HG03469 (cell line): ENCODE data around the gene AHNAK.

ENCODE experiments used
- ATAC-seq: cut with Tn5 transposase; IDR thresholded peaks from one replicate; pipeline ENCODE4 v1.9.1; 2021; ENCODE audit warnings: mild to moderate bottlenecking, moderate library complexity, moderate number of reproducible peaks; ENCODE audit not compliant: unreplicated experiment

Gene AHNAK

DNA sequence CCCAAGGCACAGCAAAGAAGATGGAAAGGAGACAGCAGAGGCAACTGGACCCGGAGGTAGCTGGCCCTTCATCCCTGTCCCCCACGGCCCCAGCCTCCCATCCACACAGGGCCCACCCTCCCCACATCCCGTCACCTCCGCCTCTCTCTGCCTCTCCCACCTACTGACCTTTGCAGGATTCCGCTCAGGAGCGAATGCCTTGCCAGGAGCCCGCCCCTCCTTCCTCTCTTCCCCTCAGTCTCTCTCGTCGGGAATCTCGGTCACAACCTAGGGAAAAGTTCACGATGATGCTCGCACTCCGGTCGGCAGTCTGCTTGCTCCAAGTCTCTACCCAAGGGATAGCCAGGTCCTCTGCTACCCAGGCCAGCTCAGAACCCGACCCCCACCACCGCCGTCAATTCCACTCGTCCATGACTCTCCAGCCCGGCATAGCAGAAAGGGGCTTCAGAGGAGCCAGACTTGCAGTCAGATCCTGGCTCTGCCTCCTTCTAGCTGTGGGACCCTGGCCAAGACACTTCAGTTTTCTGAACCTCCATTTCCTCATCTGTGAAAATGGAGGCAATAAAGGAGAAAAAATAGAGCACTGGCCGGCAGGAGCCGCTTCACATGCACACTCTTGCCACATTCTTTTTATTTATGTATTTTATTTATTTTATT, 10.2 kb downstream of the AHNAK start:
- ATAC-seq = no peak

DNA sequence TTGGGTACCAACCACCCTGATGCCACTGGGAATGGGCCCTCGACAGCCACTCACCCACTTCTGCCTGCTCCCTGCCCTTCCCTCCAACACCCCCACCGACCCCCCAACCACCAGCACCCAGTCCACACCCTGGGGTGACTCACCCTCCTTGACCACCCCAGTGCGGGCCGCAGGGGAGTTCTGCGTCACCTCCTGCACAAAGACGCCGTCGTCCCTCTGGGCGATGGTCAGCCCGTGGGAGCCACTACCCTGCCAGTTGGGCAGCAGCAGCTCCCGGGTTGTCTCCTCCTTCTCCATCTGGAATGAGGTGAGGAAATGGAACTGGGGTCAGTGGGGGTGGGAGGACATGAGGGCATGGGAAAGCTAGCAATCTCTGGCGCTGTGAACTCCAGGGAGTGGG, 10.8 kb downstream of the AHNAK start:
- no peak for ATAC-seq

DNA sequence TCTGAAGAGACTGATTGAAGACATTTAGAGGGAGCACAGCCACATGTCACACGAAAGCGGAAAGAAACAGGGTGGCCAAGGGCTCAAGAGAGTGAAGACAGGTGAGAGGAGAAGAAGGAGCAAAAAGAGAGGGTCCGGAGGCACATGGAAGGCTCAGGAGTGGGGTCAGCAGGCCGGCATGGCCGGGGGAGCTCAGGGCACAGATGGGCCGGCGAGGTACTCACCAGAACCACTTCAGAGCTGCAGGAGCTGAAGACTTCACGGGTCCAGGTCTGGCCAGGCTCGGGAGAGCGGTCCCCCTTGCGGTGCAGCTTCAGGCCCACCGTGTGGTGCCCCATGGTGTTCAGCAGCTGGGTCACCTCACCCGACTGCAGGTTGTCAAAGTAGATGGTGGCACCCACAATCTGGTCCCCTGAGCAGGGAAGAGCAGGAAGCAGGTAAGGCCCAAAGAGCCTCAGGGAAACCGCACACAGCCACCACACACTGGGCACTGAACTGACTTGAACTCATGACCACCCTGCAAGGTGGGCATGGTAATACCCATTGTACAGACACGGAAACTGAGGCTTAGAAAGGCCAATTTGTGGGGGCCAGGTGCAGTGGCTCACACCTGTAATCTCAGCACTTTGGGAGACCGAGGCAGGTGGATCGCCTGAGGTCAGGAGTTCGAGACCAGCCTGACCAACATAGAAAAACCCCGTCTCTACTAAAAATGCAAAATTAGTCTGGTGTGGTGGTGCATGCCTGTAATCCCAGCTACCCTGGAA, 11.6 kb downstream of the AHNAK start:
- ATAC-seq = no peak

DNA sequence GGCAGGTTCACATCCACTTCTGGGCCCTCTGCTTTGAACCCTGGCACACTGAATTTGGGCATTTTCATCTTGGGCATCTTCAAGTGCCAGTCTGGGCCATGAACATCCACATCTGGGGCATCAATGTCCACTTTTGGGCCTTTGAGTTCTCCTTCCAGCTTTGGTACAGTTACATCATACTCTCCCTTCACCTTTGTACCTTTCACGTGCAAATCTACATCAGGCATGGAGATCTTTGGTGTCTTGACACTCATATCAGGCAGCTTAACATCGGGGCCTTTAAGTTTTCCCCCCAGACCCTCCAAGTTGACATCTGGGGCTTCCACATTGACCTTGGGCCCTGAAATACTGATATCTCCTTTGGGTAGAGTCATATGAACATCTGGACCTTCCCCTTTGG, 14.5 kb downstream of the AHNAK start:
- ATAC-seq = no peak

DNA sequence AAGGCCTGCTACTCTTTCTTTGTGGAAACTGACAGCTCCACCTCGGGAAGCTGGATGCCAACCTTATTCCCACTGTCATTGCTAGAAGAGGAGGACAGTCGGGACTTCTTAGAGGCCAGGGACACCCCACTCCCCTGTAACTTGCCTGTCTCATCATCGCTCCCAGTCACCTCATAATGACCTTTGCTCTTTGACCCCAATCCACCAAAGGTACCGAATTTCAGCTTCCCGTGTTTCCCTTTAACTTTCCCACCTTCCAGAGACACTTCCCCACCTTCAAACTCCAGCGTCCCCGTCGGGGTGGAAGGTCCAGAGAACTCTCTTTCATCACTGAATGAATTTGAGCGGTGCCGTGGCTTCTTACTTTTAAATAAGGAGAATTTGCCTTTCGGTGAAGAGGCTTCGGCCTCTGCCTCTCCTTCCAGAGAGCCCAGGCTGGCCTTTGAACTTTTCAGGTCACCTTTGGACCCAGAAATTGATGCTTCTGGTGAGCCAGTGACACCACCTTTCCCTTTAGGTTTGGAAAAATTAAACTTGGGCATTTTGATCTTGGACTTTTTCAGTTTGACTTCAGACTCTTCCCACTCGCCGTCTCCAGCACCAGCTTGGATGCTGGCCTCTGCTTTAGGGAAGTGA, 29.8 kb downstream of the AHNAK start:
- no peak for ATAC-seq

DNA sequence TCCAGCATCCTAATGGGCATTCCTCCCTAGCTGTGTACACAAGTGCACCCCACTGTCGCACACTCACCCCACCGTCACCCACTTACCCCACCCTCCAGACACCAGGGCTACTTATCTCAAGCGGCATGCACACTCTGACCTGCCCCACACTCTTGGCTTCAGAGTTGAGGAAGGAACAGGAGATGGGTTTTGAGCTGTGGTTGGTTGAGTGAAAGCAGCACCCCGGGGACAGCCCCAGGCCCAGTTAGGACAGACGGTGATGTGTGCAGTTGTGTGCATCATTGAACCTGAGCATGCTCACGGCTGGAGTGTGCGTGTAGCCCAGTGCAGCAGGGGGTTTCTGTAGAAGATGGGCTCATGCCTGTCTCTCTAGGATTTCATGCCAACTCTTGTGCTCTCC, 32.5 kb downstream of the AHNAK start:
- ATAC-seq = no peak

DNA sequence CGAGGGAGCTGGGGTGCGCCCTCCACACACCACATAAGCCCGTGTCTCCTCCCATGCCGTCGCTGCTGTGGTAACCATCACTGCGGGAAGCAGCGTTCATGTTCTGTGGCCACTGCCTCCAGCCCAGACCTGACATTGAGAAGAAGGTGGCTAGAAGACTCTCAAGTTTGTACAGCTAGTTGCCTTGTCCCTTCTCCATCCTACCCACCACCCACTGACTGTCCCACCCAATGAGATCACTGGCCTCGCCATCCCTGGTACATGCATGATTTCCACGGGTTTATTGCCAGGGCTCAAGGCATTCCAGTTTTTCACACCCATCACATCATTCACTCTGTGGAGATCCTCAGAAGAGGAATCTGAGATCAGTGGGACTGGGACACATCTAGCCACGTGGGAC, 33.0 kb downstream of the AHNAK start:
- ATAC-seq = no peak

DNA sequence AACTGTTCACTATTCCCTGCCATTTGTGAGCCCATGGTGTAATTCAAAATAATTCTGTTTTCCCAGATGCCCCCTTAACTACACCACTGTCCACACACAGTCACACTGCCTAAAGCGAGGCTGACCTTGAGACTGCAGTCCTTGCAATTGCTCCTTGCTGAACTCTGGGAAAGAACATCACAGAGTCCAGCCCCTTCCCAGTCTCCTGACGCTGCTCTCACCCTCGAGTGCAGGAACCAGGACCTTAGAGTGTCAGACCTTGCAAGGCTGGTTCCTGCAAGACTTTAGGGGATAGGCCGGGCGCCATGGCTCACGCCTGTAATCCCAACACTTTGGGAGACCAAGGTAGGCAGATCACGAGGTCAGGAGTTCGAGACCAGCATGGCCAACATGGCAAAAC, 33.6 kb downstream of the AHNAK start:
- no peak for ATAC-seq

DNA sequence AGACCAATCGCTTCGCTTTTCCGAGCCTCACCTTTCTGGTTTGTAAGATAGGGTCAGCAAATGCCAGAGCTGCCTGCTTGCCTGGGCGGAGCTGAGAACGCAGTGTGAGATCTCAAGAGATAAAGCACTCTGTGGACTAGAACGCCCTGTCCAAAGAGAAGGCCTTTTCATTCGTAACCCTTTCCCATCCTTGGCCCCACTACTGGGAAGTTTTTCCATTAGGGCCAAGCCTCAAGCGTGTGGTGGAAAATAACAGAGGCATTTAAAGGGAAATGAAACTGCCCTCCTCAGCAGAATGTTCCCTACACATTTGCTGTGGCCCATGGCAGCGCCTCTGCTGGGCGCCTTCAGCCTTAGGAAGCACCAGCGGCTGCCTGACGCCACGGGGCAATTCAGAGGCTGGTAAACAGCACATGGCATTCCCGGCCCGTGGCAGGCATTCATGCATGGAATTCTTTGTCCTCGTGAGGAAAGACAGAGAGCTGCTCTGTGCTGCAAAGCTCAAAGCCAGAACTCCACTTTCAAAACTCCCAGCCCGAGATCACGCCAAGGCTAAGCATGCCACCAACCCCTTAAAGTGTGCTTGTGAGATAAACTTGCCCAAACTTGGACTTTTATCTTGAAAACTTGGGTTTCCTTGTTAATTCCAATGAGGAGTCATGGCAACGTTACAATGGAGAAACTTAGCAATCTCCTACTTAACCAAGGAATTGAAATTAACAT, 38.1 kb downstream of the AHNAK start:
- no peak for ATAC-seq

DNA sequence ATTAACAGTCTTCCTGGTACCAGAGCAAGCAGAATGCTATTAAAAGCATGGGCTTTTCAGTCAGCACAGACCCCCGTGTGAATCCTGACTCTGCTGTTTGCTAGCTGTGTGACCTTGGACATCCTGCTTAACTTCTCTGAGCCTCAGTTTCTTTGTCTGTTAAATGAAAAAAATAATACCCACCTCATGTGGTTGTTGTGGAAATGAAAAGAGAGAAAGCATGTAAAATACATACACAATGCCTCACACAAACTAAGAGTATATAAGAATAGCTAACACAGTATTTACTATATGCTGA, 39.5 kb downstream of the AHNAK start:
- ATAC-seq = no peak

DNA sequence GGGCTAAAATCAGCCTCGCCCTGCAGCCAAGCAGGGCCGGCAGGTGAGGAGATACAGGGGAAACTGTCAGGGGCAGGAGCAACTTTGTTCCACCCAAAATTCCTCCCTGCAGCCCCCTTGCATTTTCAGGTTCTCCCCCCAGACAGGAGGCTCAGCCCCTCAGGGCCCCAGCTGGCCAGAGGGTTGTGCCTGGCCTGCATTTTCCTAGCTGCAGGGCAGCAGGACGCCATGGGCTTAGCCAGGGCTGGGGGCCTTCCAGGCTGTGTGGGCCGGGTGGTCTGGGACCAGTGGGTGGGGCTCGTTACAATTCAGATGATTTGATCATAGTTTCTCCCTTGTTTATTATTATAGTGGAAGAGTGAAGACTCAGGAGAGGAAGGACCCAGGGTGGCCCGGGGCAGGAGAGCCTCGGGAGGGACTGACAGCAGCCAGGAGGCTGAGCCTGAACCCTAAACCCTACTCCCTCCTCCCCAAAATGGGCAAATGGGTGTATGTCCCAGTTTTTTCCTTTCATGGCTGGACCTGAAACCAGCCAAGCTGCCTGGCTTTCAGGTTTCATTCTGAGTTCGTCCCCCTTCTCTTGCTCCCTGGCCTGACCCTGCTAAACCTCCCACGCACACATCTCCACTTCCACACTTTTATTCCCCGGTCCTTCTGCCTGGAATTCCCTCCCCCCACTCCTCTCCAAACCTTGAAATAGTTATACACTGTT, 40.0 kb downstream of the AHNAK start:
- ATAC-seq = no peak

DNA sequence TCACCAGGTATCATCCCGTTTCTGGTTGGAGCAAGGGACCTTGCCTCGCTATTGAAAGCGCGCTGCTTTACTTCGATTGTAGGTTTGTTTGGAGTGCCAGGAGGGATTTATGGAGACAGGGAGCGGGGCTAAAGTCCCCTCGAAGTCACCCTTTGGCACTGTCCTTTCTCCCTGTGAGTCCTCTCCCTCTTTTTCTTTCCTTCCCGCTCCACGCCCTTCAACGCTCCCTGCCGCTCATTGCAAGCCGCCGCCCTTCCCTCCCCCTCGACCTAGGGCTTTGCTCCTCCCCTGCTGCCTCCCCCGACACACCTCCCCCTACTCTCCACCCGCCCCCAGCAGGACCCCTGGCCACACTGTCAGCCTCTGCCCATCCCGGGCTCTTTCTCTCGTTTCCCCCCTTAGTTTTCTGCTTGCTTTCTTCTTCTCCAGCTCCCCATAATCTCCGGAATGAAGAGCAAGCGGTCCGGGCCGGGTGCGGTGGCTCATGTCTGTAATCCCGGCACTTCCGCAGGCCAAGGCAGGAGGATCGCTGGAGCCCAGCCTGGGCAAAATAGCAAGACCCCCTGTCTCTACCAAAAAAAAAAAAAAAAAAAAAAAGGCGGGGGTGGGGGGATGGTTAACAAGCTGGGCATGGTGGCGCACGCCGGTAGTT, 41.0 kb downstream of the AHNAK start:
- no peak for ATAC-seq

DNA sequence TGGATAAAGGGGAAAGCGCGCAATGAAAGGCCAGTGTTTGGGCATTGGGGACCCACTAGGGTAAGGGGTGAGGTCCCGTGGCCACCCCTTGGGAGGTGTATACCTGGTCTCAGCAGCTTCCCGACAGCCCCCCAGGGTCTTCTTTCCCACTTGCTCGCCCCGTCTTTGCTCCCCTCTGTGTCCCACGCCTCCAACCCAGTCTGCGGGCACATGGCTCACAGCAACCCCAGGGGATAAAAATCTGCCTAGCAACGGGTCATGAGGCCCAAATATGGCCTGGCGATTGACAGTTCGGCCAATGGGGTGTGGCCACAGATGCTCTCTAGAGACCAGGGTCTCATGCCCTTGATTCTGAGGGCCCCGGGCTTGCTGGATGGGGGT, 41.6 kb downstream of the AHNAK start:
- no peak for ATAC-seq

DNA sequence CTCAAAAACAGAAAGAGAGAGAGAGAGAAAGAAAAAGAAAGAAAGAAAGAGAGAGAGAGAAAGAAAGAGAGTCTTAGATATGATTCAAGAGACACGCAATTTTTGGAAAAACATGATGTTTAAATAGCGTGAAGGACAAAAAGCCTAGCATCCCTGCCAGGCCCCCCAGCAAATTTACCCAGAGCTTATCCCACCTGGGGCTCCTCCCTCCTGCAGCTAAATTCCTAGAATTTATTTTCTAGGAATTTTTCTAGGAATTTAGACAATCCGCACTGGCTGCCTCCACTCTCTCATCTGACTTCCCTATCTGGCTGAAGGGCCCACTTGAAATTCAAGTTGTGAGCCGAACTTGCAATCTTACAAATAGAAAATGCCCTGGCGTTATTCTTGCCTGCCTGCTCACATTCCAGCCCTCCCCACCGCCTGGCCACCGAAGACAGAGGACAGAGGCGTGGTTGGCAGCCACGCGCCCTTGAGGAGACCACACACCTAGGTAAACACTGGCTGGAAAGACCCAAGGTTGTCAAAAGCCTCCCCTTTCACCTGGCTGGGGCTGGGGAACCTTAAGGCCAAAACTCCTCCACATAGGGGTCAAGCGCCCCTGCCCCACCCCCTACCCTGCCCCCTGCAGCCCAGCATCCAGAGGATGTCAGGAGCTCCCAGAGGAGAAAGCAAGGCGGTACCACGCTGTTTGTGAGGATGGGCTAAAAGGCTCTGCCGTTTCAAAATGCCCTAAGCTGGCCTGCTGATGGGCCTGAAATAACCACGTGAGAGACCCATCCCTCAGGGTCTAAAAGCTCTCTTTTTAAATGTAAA, 42.2 kb downstream of the AHNAK start:
- ATAC-seq = no peak

DNA sequence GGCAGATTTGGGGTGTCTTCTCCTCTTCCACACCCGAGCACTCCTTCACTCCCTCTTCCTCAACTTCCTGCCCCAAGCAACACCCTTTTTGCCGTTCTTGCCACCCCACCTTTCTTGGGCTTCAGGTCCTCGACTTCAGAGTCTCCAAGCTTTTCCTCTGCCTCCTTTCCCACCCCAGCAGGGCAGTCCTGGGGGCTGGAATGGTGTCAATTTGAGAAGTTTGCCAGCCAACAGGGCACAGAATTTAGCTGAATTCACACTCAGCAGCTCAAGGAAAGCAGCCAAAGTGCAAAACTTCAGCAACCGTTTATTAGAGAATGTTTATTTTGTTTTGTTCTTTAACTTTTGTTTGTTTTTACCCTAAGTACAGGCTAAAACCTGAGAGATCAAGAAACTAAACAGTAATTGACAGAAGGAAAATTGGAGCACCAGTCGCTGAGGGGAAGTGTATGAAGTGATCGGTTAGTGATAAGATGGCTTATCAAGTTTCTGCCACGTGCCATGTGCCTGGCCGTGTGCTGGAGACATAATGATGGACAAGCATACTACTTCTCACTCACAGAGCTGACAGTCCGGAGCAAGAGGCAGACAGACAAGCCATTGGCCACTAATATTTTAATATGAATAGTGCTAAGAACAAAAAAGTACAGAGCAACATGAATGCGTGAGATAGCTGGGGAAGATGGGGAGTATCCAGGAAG, 44.4 kb downstream of the AHNAK start:
- no peak for ATAC-seq

DNA sequence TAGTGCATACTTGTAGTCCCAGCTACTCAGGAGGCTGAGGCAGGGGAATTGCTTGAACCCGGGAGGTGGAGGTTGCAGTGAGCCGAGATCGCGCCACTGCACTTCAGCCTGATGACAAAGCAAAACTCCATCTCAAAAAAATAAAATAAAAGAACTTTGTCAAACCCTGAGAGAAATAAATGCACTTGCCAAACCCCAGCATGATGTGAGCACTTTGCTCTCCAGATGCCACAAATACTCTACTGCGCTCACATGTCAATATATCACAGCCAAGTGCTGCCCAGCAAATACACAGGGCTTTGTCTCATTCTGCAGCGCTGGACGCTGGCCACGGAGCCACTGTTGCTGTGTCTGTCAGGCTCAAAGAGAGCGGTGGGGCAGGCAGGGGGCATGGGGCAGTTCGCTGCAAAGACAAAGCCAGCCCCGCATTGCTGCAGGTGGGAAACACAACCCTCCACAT, 45.1 kb downstream of the AHNAK start:
- no peak for ATAC-seq

DNA sequence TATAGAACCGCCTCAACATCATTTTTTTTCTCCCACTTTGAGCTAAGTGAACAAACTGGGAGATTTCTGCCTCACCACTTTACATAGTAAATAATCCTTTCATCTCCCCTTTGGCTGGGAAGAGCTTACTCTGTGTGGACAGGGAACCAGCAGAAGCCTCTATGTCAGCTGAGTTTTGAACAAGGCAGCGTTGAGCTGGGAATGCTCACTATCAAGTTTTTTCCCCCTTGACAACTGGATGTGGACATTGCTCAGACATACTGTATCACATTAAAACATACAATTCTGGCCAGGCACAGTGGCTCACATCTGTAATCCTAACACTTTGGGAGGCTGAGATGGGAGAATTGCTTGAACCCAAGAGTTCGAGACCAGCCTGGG, 46.0 kb downstream of the AHNAK start:
- no peak for ATAC-seq

DNA sequence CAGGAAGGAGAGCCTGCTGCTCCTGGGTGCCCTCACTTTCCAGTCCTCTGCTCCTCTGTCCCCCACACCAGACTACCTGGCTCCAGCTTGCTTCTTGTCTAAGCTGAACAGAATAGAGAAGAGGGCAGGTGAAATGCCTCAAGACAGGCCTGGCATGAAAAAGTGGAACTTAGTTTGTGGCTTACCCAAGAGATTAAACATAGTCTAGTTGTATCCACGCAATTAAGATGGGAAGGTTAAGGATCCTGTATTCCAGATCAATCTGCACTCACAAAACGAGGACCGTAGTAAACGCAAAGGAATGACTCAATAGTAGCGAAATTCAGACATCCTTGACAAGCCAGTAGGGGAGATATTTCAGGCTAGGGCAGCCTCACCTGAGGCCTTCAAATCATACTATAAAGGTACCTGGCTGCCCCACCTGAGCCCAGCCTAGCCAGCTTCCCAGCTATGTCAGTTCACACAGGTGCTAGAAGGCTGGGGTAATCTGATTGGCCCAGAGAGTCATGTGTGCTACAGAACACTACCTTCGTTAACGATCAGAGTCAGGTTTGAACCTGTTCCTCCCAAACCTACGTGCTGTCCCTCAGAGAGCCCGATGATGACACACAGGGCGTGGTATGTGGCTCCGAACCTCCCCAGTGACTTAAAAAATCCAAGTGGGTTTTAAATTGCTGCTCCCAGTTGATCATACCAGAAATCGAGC, 46.5 kb downstream of the AHNAK start:
- no peak for ATAC-seq
